Astrocyte (in vitro differentiated cells and primary cell): ENCODE data around the gene TAF1B. TPM values are rescaled to one million over a fixed set of nuclear protein-coding genes. Genes with fewer than 3 reads are reported as not detected.

Experiments
- DNase-seq: peaks from one replicate; pipeline ENCODE4 v3.0.0-alpha.2; 2010; ENCODE audit warnings: low read depth
- FAIRE-seq: peaks from 2 replicates; lab custom pipeline; 2011; peaks lifted over from hg19 to GRCh38; lab: Jason Lieb, UNC
- H2AFZ ChIP-seq: 2 replicates; pipeline ENCODE4 v1.6.0; 2012; ENCODE audit warnings: low read depth, low read length, inconsistent platforms
- H3K27ac ChIP-seq: 2 replicates; pipeline ENCODE4 v1.5.1; 2011; ENCODE audit warnings: low read depth, low read length, inconsistent platforms
- H3K27me3 ChIP-seq: 2 replicates; pipeline ENCODE4 v1.6.0; 2011; ENCODE audit warnings: low read length, inconsistent platforms; ENCODE audit not compliant: insufficient read depth
- H3K36me3 ChIP-seq: 2 replicates; pipeline ENCODE4 v1.5.1; 2011; ENCODE audit warnings: low read length, inconsistent platforms; ENCODE audit not compliant: insufficient read depth
- H3K4me1 ChIP-seq: 2 replicates; pipeline ENCODE4 v1.5.1; 2011; ENCODE audit warnings: low read length, inconsistent platforms; ENCODE audit not compliant: insufficient read depth
- H3K4me2 ChIP-seq: 2 replicates; pipeline ENCODE4 v1.6.0; 2012; ENCODE audit warnings: low read length, inconsistent platforms
- H3K4me3 ChIP-seq: 2 replicates; pipeline ENCODE4 v1.5.1; 2011; ENCODE audit warnings: low read depth, mild to moderate bottlenecking, low read length, inconsistent platforms; ENCODE audit not compliant: insufficient read depth
- H3K79me2 ChIP-seq: 2 replicates; pipeline ENCODE4 v1.6.0; 2012; ENCODE audit warnings: mild to moderate bottlenecking, low read length, inconsistent platforms; ENCODE audit not compliant: insufficient read depth
- H3K9ac ChIP-seq: 2 replicates; pipeline ENCODE4 v1.6.0; 2012; ENCODE audit warnings: mild to moderate bottlenecking, low read length, inconsistent platforms
- H3K9me3 ChIP-seq: 2 replicates; pipeline ENCODE4 v1.5.1; 2012; ENCODE audit warnings: low read depth, mild to moderate bottlenecking, low read length, inconsistent platforms; ENCODE audit not compliant: insufficient read depth
- H4K20me1 ChIP-seq: 2 replicates; pipeline ENCODE4 v1.6.0; 2012; ENCODE audit warnings: low read length, inconsistent platforms; ENCODE audit not compliant: insufficient read depth
- H3K27ac Mint-ChIP-seq: one replicate; pipeline ENCODE4 v1.8.0; 2021; ENCODE audit warnings: mild to moderate bottlenecking, mixed read lengths; ENCODE audit not compliant: unreplicated experiment
- H3K27me3 Mint-ChIP-seq: one replicate; pipeline ENCODE4 v1.8.0; 2021; ENCODE audit warnings: low read depth, mixed read lengths; ENCODE audit not compliant: unreplicated experiment
- H3K36me3 Mint-ChIP-seq: one replicate; pipeline ENCODE4 v1.8.0; 2021; ENCODE audit warnings: low read depth, mixed read lengths; ENCODE audit not compliant: unreplicated experiment
- H3K4me1 Mint-ChIP-seq: one replicate; pipeline ENCODE4 v1.8.0; 2021; ENCODE audit warnings: low read depth, mixed read lengths; ENCODE audit not compliant: unreplicated experiment
- H3K4me3 Mint-ChIP-seq: one replicate; pipeline ENCODE4 v1.8.0; 2021; ENCODE audit warnings: mild to moderate bottlenecking, moderate library complexity, mixed read lengths; ENCODE audit not compliant: unreplicated experiment
- H3K9me3 Mint-ChIP-seq: one replicate; pipeline ENCODE4 v1.8.0; 2021; ENCODE audit warnings: mild to moderate bottlenecking, mixed read lengths; ENCODE audit not compliant: unreplicated experiment
- CTCF ChIP-seq: IDR thresholded peaks from 2 replicates; pipeline ENCODE4 v1.5.1; 2011; ENCODE audit warnings: low read depth, mild to moderate bottlenecking, inconsistent platforms, low read length, moderate library complexity; ENCODE audit not compliant: insufficient read depth
- EZH2 ChIP-seq: IDR thresholded peaks from 2 replicates; pipeline ENCODE4 v1.6.1; 2012; ENCODE audit warnings: mild to moderate bottlenecking, low read length, inconsistent platforms; ENCODE audit not compliant: insufficient read depth
- total RNA-seq: library from RNA; stranded (reverse); gene quantifications from 2 replicates; pipeline ENCODE4 v1.2.1, GENCODE V29; 2021

TAF1B gene
- total RNA-seq, 1 donor from 2014 or later = 14.5 TPM

GRCh38 chr2:9887513-9887912 is 44.2 kb downstream of the TAF1B start:
- Histone ChIP-seq H2AFZ (no peak overlapping the region), H3K27me3 (no peaks in the 10 kb centered on the region), H3K4me1 (peaks cover 11% of the 10 kb centered on the region), H3K27ac (no peak overlapping the region), H3K9me3 (no peaks in the 10 kb centered on the region), H3K79me2 (peaks cover 10% of the 10 kb centered on the region), H3K4me3 (no peak overlapping the region), H3K36me3 (no peaks in the 10 kb centered on the region), H3K9ac (no peak overlapping the region), H4K20me1 (peaks cover 11% of the 10 kb centered on the region), H3K4me2 (no peak overlapping the region)
- Mint-ChIP-seq H3K4me3 (no peak overlapping the region), H3K4me1 (peaks cover 3% of the 10 kb centered on the region), H3K36me3 (peaks cover 12% of the 10 kb centered on the region), H3K27me3 (no peaks in the 10 kb centered on the region), H3K27ac (no peak overlapping the region), H3K9me3 (peaks cover 3% of the 10 kb centered on the region)
- no peak for DNase-seq
- no peak for FAIRE-seq
- no peak for TF ChIP-seq EZH2
- TF ChIP-seq CTCF = no peak

- H3K4me3 Mint-ChIP-seq = no peak overlapping the region
- TF ChIP-seq CTCF (no peak), EZH2 (no peak)
Observed at GRCh38 chr2:9889812-9890261, 46.6 kb downstream of the TAF1B start.

GRCh38 chr2:9892236-9892635 is 49.0 kb downstream of the TAF1B start:
- Mint-ChIP-seq H3K27me3 (no peaks in the 10 kb centered on the region), H3K27ac (no peak overlapping the region), H3K36me3 (peaks cover 10% of the 10 kb centered on the region), H3K4me3 (no peak overlapping the region), H3K9me3 (peaks cover 2% of the 10 kb centered on the region), H3K4me1 (peaks cover 24% of the 10 kb centered on the region)
- H3K79me2 ChIP-seq = peaks cover 10% of the 10 kb centered on the region
- peaks cover 12% of the 10 kb centered on the region for H4K20me1 ChIP-seq
- no peaks in the 10 kb centered on the region for H3K36me3 ChIP-seq
- H3K9ac ChIP-seq = no peak overlapping the region
- no peak overlapping the region for H3K4me3 ChIP-seq
- H3K9me3 ChIP-seq = no peaks in the 10 kb centered on the region
- no peak overlapping the region for H3K4me2 ChIP-seq
- FAIRE-seq = no peak
- no peak for TF ChIP-seq EZH2
- no peak for TF ChIP-seq CTCF
- H2AFZ ChIP-seq = no peak overlapping the region
- H3K4me1 ChIP-seq = peaks cover 13% of the 10 kb centered on the region
- H3K27ac ChIP-seq = no peak overlapping the region
- DNase-seq = no peak
- no peaks in the 10 kb centered on the region for H3K27me3 ChIP-seq

More at GRCh38 chr2:9889812-9890261, 46.6 kb downstream of the TAF1B start:
- Histone ChIP-seq H3K4me2 (no peak overlapping the region), H2AFZ (no peak overlapping the region), H3K4me1 (peaks cover 10% of the 10 kb centered on the region), H3K4me3 (no peak overlapping the region), H3K9ac (no peak overlapping the region), H3K79me2 (peaks cover 10% of the 10 kb centered on the region), H3K36me3 (no peaks in the 10 kb centered on the region), H3K27me3 (no peaks in the 10 kb centered on the region), H4K20me1 (peaks cover 8% of the 10 kb centered on the region), H3K9me3 (no peaks in the 10 kb centered on the region), H3K27ac (no peak overlapping the region)
- Mint-ChIP-seq H3K36me3 (peaks cover 12% of the 10 kb centered on the region), H3K9me3 (peaks cover 3% of the 10 kb centered on the region), H3K27ac (no peak overlapping the region), H3K27me3 (no peaks in the 10 kb centered on the region), H3K4me1 (peaks cover 5% of the 10 kb centered on the region)
- DNase-seq (no peak), FAIRE-seq (no peak)
